GM12801 (cell line): ENCODE measurements around the gene ESR1.

Source experiments
- CTCF ChIP-seq: IDR thresholded peaks from one replicate; pipeline ENCODE4 v1.5.1; 2011; ENCODE audit warnings: control low read depth; ENCODE audit not compliant: insufficient read length; ENCODE audit errors: extremely low read depth

Gene ESR1

DNA sequence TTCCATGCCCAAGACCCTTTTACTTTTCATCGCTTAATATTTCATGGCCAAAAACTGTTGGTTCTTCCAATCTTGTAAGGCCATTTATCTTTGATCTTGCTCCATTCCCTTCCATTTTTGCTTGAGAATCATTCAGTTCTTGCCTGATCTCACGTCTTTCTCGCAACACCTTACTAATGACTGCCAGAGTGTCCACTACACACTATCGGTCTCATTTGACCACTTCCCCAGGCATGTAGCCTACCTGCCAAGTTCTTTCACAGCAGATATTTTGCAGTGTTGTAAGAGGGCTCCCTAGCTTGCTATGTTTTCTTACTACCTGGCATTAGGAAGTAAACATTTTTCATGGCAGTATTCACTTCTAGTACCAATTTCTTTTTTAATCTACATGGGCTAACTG is 248.0 kb downstream of the ESR1 start:
- TF ChIP-seq CTCF: no peak

DNA sequence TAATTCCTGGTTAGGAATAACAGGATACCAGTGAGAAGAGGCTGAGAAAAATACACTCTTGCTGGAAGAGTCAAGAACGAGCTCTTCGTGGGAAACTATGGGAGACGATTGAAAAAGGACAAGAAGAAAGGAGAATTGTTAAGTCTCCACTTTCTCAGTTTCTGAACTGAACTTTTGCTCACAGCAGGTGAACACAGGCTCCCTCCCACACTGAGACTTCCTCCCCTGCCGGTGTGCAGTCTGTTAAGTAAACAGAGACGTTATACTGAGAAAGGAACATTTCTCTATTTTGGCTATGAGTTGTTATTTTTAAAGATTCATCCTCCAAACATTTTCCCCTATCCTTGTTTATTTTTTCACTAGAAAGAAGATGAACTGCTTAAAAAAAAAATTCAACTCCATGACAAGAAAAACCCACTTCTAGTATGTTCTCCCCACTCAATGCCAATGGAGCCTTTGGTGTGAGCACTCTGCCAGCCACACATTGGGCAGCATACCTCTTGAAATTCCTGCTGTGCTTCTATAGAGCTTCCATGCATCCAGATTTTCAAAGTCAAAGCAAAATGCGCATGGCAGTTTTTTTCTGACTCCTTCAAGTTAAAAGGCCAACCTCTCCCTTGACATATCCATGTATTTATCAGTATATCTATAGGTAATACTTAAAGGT is 250.5 kb downstream of the ESR1 start:
- no peak for TF ChIP-seq CTCF

DNA sequence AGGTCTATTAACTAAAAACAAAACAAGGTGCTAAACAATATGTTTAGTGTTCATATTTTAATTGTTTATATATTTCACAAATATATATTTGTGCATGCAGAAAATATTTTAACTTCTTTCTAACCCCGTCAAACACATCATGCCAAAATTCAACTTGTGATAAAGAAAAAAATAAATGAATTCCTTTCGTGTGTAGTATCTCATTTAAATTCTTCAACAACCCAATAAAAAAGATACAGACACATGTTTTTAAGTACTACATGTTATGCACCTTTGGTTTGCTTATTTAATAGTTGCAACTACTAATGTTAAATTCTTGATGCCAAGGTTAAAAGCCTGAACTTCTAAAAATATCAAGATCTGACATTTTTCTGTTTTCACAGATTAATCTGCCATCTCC is 252.4 kb downstream of the ESR1 start:
- TF ChIP-seq CTCF: no peak

- no peak for TF ChIP-seq CTCF
These were observed 255.0 kb downstream of the ESR1 start for GRCh38 chr6:152062476-152062875.

GRCh38 chr6:152063170-152063921 is 255.9 kb downstream of the ESR1 start:
- TF ChIP-seq CTCF: no peak

GRCh38 chr6:152068622-152069261 is 261.3 kb downstream of the ESR1 start:
- no peak for TF ChIP-seq CTCF

DNA sequence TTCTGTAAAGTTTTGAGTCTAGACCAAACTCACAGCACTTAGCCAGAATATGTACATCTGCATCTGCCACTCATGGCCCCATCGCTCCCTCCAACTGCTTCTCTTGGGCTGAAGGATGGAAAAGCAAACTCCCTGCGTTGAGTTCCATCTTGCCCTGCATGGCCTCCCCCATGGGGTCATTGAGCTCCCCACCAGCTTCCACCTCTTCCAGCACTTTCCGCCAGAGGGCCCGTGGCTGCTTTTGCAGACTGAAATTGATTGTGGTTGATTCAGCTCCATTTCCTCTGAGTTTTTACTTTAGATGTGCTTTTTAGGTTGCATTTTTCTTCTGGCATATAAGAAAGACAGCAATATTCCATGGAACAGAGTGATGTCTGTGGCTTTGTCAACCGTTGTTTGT is 263.1 kb downstream of the ESR1 start:
- TF ChIP-seq CTCF: no peak
